ACC112 (cell line): Measurements from ENCODE around the gene ACSL6.

Experiments used
- H2AFZ ChIP-seq: fragments of 200-600 bp; sonication (generic); one replicate; pipeline ENCODE4 v1.6.0; 2017; ENCODE audit warnings: antibody characterized with exemption, low read length; ENCODE audit not compliant: unreplicated experiment
- H3K27ac ChIP-seq: fragments of 200-600 bp; sonication (generic); 2 replicates; pipeline ENCODE4 v1.5.1; 2014; ENCODE audit warnings: low read depth, mild to moderate bottlenecking, antibody characterized with exemption, low read length, moderate library complexity
- H3K27me3 ChIP-seq: fragments of 200-600 bp; sonication (generic); 2 replicates; pipeline ENCODE4 v1.6.1; 2014; ENCODE audit warnings: mild to moderate bottlenecking, antibody characterized with exemption, low read length, moderate library complexity, mixed read lengths; ENCODE audit not compliant: insufficient read depth
- H3K36me3 ChIP-seq: fragments of 200-600 bp; sonication (generic); 2 replicates; pipeline ENCODE4 v1.6.1; 2016; ENCODE audit warnings: mild to moderate bottlenecking, antibody characterized with exemption, low read length, moderate library complexity, mixed read lengths; ENCODE audit not compliant: insufficient read depth
- H3K4me1 ChIP-seq: fragments of 200-600 bp; sonication (generic); one replicate; pipeline ENCODE4 v1.6.1; 2016; ENCODE audit warnings: low read length, mixed read lengths; ENCODE audit not compliant: insufficient read depth, unreplicated experiment, control insufficient read depth
- H3K4me3 ChIP-seq: fragments of 200-600 bp; sonication (generic); 2 replicates; pipeline ENCODE4 v1.5.1; 2014; ENCODE audit warnings: mild to moderate bottlenecking, low read depth, low read length
- H3K79me2 ChIP-seq: fragments of 200-600 bp; sonication (generic); one replicate; pipeline ENCODE4 v1.6.0; 2016; ENCODE audit warnings: low read length; ENCODE audit not compliant: control insufficient read depth, unreplicated experiment, insufficient read depth

ACSL6 gene

GRCh38 chr5:132054697-132055440 is 43.4 kb upstream of the ACSL6 start:
- H3K27ac ChIP-seq, result no peak overlapping the region
- H3K27me3 ChIP-seq, result peaks cover 28% of the 10 kb centered on the region
- H2AFZ ChIP-seq, result no peak overlapping the region
- no peaks in the 10 kb centered on the region for H3K4me1 ChIP-seq
- H3K79me2 ChIP-seq, result no peaks in the 10 kb centered on the region
- no peaks in the 10 kb centered on the region for H3K36me3 ChIP-seq
- no peak overlapping the region for H3K4me3 ChIP-seq

GRCh38 chr5:132054031-132054696 is 42.7 kb upstream of the ACSL6 start:
- Histone ChIP-seq H3K36me3 (no peaks in the 10 kb centered on the region), H3K79me2 (no peaks in the 10 kb centered on the region), H3K4me1 (no peaks in the 10 kb centered on the region), H3K27ac (no peak overlapping the region), H3K4me3 (no peak overlapping the region), H3K27me3 (peaks cover 36% of the 10 kb centered on the region), H2AFZ (no peak overlapping the region)

- H3K79me2 ChIP-seq, result no peaks in the 10 kb centered on the region
- H2AFZ ChIP-seq, result no peak overlapping the region
- H3K27ac ChIP-seq, result no peak overlapping the region
- no peaks in the 10 kb centered on the region for H3K4me1 ChIP-seq
- H3K4me3 ChIP-seq, result no peak overlapping the region
- no peaks in the 10 kb centered on the region for H3K36me3 ChIP-seq
- H3K27me3 ChIP-seq, result peaks cover 42% of the 10 kb centered on the region
These were observed 42.0 kb upstream of the ACSL6 start for GRCh38 chr5:132053483-132053882.

GRCh38 chr5:132052520-132052919 is 41.1 kb upstream of the ACSL6 start:
- no peak overlapping the region for H3K27ac ChIP-seq
- H3K27me3 ChIP-seq, result peaks cover 43% of the 10 kb centered on the region
- no peaks in the 10 kb centered on the region for H3K36me3 ChIP-seq
- H3K4me1 ChIP-seq, result no peaks in the 10 kb centered on the region
- no peak overlapping the region for H3K4me3 ChIP-seq
- H2AFZ ChIP-seq, result no peak overlapping the region
- H3K79me2 ChIP-seq, result no peaks in the 10 kb centered on the region

GRCh38 chr5:132050661-132051552 is 39.4 kb upstream of the ACSL6 start:
- H3K79me2 ChIP-seq, result no peaks in the 10 kb centered on the region
- no peak overlapping the region for H2AFZ ChIP-seq
- H3K27ac ChIP-seq, result no peak overlapping the region
- no peaks in the 10 kb centered on the region for H3K4me1 ChIP-seq
- H3K36me3 ChIP-seq, result no peaks in the 10 kb centered on the region
- H3K4me3 ChIP-seq, result no peak overlapping the region
- H3K27me3 ChIP-seq, result peaks cover 43% of the 10 kb centered on the region

- Histone ChIP-seq H3K27ac (no peak overlapping the region), H3K36me3 (no peaks in the 10 kb centered on the region), H3K4me3 (no peak overlapping the region), H3K27me3 (peaks cover 43% of the 10 kb centered on the region), H3K4me1 (no peaks in the 10 kb centered on the region), H2AFZ (no peak overlapping the region), H3K79me2 (no peaks in the 10 kb centered on the region)
These were observed 38.7 kb upstream of the ACSL6 start for GRCh38 chr5:132050136-132050535.

GRCh38 chr5:132049559-132049958 is 38.1 kb upstream of the ACSL6 start:
- peaks cover 49% of the 10 kb centered on the region for H3K27me3 ChIP-seq
- no peaks in the 10 kb centered on the region for H3K4me1 ChIP-seq
- no peak overlapping the region for H3K4me3 ChIP-seq
- H3K27ac ChIP-seq, result no peak overlapping the region
- H3K79me2 ChIP-seq, result no peaks in the 10 kb centered on the region
- H2AFZ ChIP-seq, result no peak overlapping the region
- no peaks in the 10 kb centered on the region for H3K36me3 ChIP-seq

GRCh38 chr5:132049093-132049492 is 37.6 kb upstream of the ACSL6 start:
- Histone ChIP-seq H2AFZ (no peak overlapping the region), H3K4me1 (no peaks in the 10 kb centered on the region), H3K27me3 (peaks cover 54% of the 10 kb centered on the region), H3K36me3 (no peaks in the 10 kb centered on the region), H3K27ac (no peak overlapping the region), H3K4me3 (no peak overlapping the region), H3K79me2 (no peaks in the 10 kb centered on the region)

GRCh38 chr5:132046880-132047299 is 35.4 kb upstream of the ACSL6 start:
- H2AFZ ChIP-seq, result no peak overlapping the region
- no peaks in the 10 kb centered on the region for H3K36me3 ChIP-seq
- no peak overlapping the region for H3K4me3 ChIP-seq
- H3K27ac ChIP-seq, result no peak overlapping the region
- H3K4me1 ChIP-seq, result no peaks in the 10 kb centered on the region
- H3K27me3 ChIP-seq, result peaks cover 66% of the 10 kb centered on the region
- no peaks in the 10 kb centered on the region for H3K79me2 ChIP-seq

- no peaks in the 10 kb centered on the region for H3K36me3 ChIP-seq
- H3K27ac ChIP-seq, result no peak overlapping the region
- H3K27me3 ChIP-seq, result peaks cover 68% of the 10 kb centered on the region
- H2AFZ ChIP-seq, result no peak overlapping the region
- no peak overlapping the region for H3K4me3 ChIP-seq
- H3K79me2 ChIP-seq, result no peaks in the 10 kb centered on the region
- no peaks in the 10 kb centered on the region for H3K4me1 ChIP-seq
These were observed 32.7 kb upstream of the ACSL6 start for GRCh38 chr5:132044207-132044606.
